ENCODE measurements around the gene PLBD1. TPM values are rescaled to one million over a fixed set of nuclear protein-coding genes. Genes with fewer than 3 reads are reported as not detected.
A peak's percentile ranks its signal among the peaks of the same experiment; 100 is the strongest.

Gene PLBD1, protein sequence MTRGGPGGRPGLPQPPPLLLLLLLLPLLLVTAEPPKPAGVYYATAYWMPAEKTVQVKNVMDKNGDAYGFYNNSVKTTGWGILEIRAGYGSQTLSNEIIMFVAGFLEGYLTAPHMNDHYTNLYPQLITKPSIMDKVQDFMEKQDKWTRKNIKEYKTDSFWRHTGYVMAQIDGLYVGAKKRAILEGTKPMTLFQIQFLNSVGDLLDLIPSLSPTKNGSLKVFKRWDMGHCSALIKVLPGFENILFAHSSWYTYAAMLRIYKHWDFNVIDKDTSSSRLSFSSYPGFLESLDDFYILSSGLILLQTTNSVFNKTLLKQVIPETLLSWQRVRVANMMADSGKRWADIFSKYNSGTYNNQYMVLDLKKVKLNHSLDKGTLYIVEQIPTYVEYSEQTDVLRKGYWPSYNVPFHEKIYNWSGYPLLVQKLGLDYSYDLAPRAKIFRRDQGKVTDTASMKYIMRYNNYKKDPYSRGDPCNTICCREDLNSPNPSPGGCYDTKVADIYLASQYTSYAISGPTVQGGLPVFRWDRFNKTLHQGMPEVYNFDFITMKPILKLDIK
- total RNA-seq (2021) (13.8 and 17.8 TPM in 2 replicates), Bru-seq, nascent RNA (percentile 47 among the genes with signal in this experiment), BruChase-seq, experiment 1, labeled RNA remaining after a 2-hour chase (percentile 44 among the genes with signal in this experiment), BruChase-seq, experiment 2, labeled RNA remaining after a 6-hour chase (percentile 42 among the genes with signal in this experiment)
- long read RNA-seq, transcript PLBD1-201 (11 exons, 2,426 nt): major isoform, 52 of 58 reads
- long read RNA-seq, partial matches to known transcripts: 2 of 58 reads
- long read RNA-seq, other reads (novel, unspliced or antisense): 4 of 58 reads

DNA sequence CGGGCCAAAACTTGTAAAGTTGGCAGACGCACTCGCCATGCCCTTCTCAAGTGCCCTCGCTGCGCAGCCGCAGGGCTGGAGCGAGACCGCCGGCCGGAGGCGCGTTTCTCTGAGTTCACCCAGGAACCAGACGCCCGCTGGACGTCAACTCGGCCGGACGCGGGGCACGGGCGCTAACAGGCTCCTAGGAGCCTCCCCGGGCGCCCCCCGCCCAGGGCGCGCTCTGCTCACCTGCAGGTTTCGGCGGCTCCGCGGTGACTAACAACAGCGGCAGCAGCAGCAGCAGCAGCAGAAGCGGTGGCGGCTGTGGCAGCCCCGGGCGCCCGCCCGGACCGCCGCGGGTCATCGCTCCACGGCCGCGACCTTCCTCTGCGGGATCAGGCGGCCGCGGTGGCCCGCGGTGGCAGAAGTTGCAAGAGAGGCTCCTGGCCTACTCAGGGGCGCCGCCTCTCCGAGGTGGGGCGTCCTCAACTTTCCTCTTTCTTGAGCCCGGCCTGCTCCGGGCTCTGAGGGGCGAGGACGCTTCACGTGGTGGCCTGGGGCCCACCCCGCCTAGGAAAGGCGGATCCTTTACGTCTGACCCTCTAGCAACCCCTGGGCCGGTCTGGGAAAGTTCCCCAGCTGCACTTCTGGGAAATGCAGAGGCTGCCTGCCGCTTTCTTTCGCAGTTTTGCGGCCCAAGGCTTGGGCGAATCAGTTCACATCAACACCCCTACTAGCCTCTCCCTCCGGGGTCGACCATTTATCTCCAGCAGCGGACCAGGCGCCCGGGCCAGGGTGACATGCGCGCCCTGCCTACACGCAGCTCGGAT lies at the start of gene PLBD1:
Gene PLBD1, minus strand, starts transcription at position 533 of the 812 bp plus-strand sequence. Its CDS starts 187 bp downstream, at position 346.
- POLR2A ChIA-PET (ENCODE audit: unreplicated experiment): interaction anchor here (0.6 to 0.7 kb wide), 4 partner anchors 202 to 605 kb away, joined by 3 to 8 read pairs (median 6); partner anchors contain the start of gene ATF7IP
- Histone ChIP-seq H3K27ac (no peak within 1 kb of the TSS), H3F3A (ENCODE audit: insufficient read depth, low read depth) (no peaks in the 10 kb centered on the region; the same call in 1 of the 2 replicates), H3K9me3 (ENCODE audit: insufficient read depth, low read depth) (no peaks in the 10 kb centered on the region), H4K20me1 (ENCODE audit: insufficient read depth) (no peaks in the 10 kb centered on the region), H3K4me2 (peak within 1 kb of the TSS; percentile 84), H3K27me3 (ENCODE audit: insufficient read depth, low read depth) (no peaks in the 10 kb centered on the region), H3K4me3 (peak within 1 kb of the TSS; percentile 60), H3K4me1 (replicated peaks; ENCODE audit: insufficient read depth) (no peaks in the 10 kb centered on the region), H2AFZ (peak within 1 kb of the TSS; percentile 93), H3K36me3 (ENCODE audit: low read depth) (no peaks in the 10 kb centered on the region), H3K79me2 (ENCODE audit: low read depth) (no peaks in the 10 kb centered on the region), H3K9me2 (ENCODE audit: insufficient read depth) (no peaks in the 10 kb centered on the region)
- TSS peak; percentile 70 for BruUV-seq (replicated peaks)
- intact Hi-C loops (cut with micrococcal nuclease; ENCODE audit: unreplicated experiment): loop anchor here (1.0 to 5.0 kb wide), 2 partner anchors 53 to 200 kb away; partner anchors contain the start of gene ATF7IP
- CTCF ChIA-PET: no interaction called here
- DNase-seq: peak; percentile 40 to 59
- TF ChIP-seq, protein P1, sequence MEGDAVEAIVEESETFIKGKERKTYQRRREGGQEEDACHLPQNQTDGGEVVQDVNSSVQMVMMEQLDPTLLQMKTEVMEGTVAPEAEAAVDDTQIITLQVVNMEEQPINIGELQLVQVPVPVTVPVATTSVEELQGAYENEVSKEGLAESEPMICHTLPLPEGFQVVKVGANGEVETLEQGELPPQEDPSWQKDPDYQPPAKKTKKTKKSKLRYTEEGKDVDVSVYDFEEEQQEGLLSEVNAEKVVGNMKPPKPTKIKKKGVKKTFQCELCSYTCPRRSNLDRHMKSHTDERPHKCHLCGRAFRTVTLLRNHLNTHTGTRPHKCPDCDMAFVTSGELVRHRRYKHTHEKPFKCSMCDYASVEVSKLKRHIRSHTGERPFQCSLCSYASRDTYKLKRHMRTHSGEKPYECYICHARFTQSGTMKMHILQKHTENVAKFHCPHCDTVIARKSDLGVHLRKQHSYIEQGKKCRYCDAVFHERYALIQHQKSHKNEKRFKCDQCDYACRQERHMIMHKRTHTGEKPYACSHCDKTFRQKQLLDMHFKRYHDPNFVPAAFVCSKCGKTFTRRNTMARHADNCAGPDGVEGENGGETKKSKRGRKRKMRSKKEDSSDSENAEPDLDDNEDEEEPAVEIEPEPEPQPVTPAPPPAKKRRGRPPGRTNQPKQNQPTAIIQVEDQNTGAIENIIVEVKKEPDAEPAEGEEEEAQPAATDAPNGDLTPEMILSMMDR (conservative IDR thresholded peaks at IDR 0.05): no peak
- TF ChIP-seq EZH2 (IDR thresholded peaks at IDR 0.05; ENCODE audit: low read depth): no peak

DNA sequence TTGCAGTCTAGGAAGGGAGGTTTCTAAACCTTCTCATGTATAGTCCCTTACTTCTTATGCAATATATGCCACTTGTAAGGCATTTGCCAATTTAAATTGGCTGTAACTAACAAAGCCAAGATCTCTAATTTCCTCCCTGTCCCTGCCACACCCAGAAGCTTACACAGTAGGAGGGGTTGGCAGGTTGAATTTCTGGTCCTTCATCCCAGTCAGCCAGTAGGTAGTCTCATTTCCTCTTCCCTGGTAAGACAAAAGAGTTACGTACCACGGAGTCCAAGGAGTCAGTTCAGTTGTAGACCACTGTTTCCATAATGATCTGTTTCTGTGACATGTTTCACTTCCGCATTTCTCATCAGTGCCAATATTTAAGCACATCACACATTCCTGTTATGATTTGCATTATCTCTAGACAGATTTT lies 47.0 kb upstream of the PLBD1 start:
- POLR2A ChIA-PET (ENCODE audit: unreplicated experiment): no interaction called here
- no peak overlapping the region for H3K4me2 ChIP-seq
- H3K36me3 ChIP-seq (ENCODE audit: low read depth): no peaks in the 10 kb centered on the region
- H4K20me1 ChIP-seq (ENCODE audit: insufficient read depth): no peaks in the 10 kb centered on the region
- no peaks in the 10 kb centered on the region for H3K9me3 ChIP-seq (ENCODE audit: insufficient read depth, low read depth)
- TF ChIP-seq, protein P1 (conservative IDR thresholded peaks at IDR 0.05): no peak
- no peak for TF ChIP-seq EZH2 (IDR thresholded peaks at IDR 0.05; ENCODE audit: low read depth)
- H2AFZ ChIP-seq: no peak overlapping the region
- H3K9me2 ChIP-seq (ENCODE audit: insufficient read depth): no peaks in the 10 kb centered on the region
- BruUV-seq (replicated peaks): no TSS peak
- CTCF ChIA-PET: no interaction called here
- H3F3A ChIP-seq (ENCODE audit: insufficient read depth, low read depth): no peaks in the 10 kb centered on the region
- no peak for DNase-seq
- H3K27ac ChIP-seq: no peak overlapping the region
- no peak overlapping the region for H3K4me3 ChIP-seq
- intact Hi-C loops (cut with micrococcal nuclease; ENCODE audit: unreplicated experiment): no loop called here
- no peaks in the 10 kb centered on the region for H3K27me3 ChIP-seq (ENCODE audit: insufficient read depth, low read depth)
- no peaks in the 10 kb centered on the region for H3K79me2 ChIP-seq (ENCODE audit: low read depth)
- H3K4me1 ChIP-seq (replicated peaks; ENCODE audit: insufficient read depth): no peaks in the 10 kb centered on the region

DNA sequence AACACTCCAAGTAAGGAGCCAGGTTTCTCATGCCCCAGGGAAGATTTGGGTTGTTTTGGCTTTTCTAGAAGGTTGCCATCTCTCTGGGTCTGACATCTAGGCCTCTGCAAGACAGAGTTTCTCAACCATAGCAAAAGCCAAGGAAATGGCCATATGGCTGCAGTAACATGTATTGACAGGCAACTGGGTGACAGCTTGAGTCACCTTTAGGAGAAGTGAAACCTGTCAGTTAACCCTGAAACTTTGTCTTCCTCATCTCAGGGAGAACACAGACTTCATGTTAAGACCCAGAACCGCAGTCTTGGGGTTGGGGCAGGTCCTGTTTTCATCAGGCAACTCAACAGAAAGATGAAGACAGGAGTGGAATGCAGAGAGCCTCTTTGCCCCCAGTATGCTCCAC lies 46.0 kb upstream of the PLBD1 start:
- H2AFZ ChIP-seq: no peak overlapping the region
- TF ChIP-seq, protein P1 (conservative IDR thresholded peaks at IDR 0.05): no peak
- TF ChIP-seq EZH2 (IDR thresholded peaks at IDR 0.05; ENCODE audit: low read depth): no peak
- no peaks in the 10 kb centered on the region for H3K79me2 ChIP-seq (ENCODE audit: low read depth)
- H3K4me2 ChIP-seq: no peak overlapping the region
- H3K27me3 ChIP-seq (ENCODE audit: insufficient read depth, low read depth): no peaks in the 10 kb centered on the region
- no peak overlapping the region for H3K4me3 ChIP-seq
- H4K20me1 ChIP-seq (ENCODE audit: insufficient read depth): no peaks in the 10 kb centered on the region
- 0 out of 2 replicates have a peak, but pooled peaks cover under 1% of the 10 kb centered on the region for H3K9me3 ChIP-seq (ENCODE audit: insufficient read depth, low read depth)
- BruUV-seq (replicated peaks): no TSS peak
- CTCF ChIA-PET: no interaction called here
- no peak for DNase-seq
- no peaks in the 10 kb centered on the region for H3K4me1 ChIP-seq (replicated peaks; ENCODE audit: insufficient read depth)
- H3K36me3 ChIP-seq (ENCODE audit: low read depth): no peaks in the 10 kb centered on the region
- no peaks in the 10 kb centered on the region for H3K9me2 ChIP-seq (ENCODE audit: insufficient read depth)
- intact Hi-C loops (cut with micrococcal nuclease; ENCODE audit: unreplicated experiment): no loop called here
- POLR2A ChIA-PET (ENCODE audit: unreplicated experiment): no interaction called here
- no peak overlapping the region for H3K27ac ChIP-seq
- no peaks in the 10 kb centered on the region for H3F3A ChIP-seq (ENCODE audit: insufficient read depth, low read depth)
